Dermis blood vessel endothelial cell (primary cell): ENCODE results near the gene CACNA2D3. TPM values are rescaled to one million over a fixed set of nuclear protein-coding genes. Genes with fewer than 3 reads are reported as not detected.

Experiments used
- DNase-seq: peaks from one replicate; pipeline ENCODE4 v3.0.0; 2010
- total RNA-seq: library from RNA; depleted of rRNA; stranded (reverse); fragments of >200 nt; gene quantifications from 2 replicates; pipeline ENCODE4 v1.2.3, GENCODE V29; 2014

The CACNA2D3 gene
- total RNA-seq, 1 donor from 2014 or later = under 0.01 TPM

DNA sequence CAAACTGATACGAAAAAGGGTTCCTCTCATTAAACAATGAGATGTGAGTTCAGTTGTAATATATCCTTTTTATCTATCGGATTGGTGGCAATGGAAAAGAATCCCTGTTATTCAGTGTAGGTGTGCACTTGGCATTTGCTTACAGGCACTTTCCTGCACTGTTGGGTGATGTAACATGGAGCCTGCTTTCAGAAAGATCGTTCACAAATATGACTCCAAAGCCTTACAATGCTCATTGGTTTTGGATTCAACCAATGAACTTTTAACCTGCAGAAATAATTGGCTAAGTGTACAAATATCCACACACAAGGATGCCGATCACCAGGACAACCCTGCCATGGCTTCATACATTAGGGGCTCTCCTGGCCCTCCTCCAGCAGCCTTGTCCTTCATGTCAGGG lies 996.9 kb downstream of the CACNA2D3 start:
- DNase-seq = no peak

DNA sequence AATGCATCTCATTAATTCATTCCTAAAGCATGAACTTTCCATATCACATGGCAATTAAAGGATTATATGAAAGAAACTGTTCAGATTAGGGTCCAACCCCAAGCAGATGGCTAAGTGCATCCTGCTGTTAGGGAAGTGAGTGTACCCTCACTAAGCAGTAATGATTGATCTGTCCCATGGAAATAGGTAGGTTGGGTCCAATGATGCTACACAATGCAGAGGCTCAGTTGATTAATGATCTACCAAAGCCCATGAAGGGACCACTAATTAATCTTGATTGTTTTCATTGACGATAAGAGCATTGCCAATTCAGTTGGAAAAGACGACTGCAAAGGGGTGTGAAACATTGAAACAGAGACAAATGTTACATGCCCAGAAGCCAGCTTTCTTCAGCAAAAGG lies 1000.0 kb downstream of the CACNA2D3 start:
- no peak for DNase-seq

Other genes with a start within 250 kb of the CACNA2D3 start
- gene ACTR8, start 240.4 kb upstream of the CACNA2D3 start, total RNA-seq = 38.9 and 47.1 TPM in 2 replicates
- 10.1 and 25.0 TPM in 2 replicates for gene SELENOK, start 230.7 kb upstream of the CACNA2D3 start, total RNA-seq